ENCODE measurements around the gene UBASH3A. TPM values are rescaled to one million over a fixed set of nuclear protein-coding genes. Genes with fewer than 3 reads are reported as not detected.

UBASH3A gene
- total RNA-seq, 1 experiment from 2014 or later: not detected

DNA sequence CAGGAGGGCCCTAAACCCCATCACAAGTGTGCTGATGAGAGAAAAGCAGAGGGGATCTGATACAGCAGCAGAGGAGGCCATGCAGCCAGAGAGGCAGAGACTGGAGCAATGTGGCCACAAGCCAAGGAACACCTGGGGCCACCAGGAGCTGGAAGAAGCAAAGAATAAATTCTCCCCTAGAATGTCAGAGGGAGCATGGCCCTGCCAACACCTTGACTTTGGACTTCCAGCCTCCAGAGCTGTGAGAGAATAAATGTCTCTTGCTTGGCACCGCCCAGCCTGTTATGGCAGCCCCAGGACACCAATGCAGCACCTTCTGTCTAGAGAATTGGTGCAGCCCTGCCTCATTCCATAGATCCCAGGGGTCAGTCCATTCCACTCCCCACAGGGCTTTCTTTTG is 25.3 kb downstream of the UBASH3A start:
- no peak overlapping the region for H3K4me3 Mint-ChIP-seq (ENCODE audit: low read depth, unreplicated experiment)
- H3K9me3 Mint-ChIP-seq (ENCODE audit: low read depth, unreplicated experiment): no peaks in the 10 kb centered on the region
- BruUV-seq (replicated peaks): no TSS peak
- H3K36me3 Mint-ChIP-seq (ENCODE audit: insufficient read depth, unreplicated experiment): no peaks in the 10 kb centered on the region
- TF ChIP-seq, protein P1, sequence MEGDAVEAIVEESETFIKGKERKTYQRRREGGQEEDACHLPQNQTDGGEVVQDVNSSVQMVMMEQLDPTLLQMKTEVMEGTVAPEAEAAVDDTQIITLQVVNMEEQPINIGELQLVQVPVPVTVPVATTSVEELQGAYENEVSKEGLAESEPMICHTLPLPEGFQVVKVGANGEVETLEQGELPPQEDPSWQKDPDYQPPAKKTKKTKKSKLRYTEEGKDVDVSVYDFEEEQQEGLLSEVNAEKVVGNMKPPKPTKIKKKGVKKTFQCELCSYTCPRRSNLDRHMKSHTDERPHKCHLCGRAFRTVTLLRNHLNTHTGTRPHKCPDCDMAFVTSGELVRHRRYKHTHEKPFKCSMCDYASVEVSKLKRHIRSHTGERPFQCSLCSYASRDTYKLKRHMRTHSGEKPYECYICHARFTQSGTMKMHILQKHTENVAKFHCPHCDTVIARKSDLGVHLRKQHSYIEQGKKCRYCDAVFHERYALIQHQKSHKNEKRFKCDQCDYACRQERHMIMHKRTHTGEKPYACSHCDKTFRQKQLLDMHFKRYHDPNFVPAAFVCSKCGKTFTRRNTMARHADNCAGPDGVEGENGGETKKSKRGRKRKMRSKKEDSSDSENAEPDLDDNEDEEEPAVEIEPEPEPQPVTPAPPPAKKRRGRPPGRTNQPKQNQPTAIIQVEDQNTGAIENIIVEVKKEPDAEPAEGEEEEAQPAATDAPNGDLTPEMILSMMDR (IDR thresholded peaks at IDR 0.05; ENCODE audit: unreplicated experiment): no peak
- peaks cover 17% of the 10 kb centered on the region for H3K27me3 Mint-ChIP-seq (ENCODE audit: unreplicated experiment)
- peaks cover 8% of the 10 kb centered on the region for H3K4me1 Mint-ChIP-seq (ENCODE audit: low read depth, unreplicated experiment)
- CTCF ChIA-PET: no interaction called here
- intact Hi-C loops (cut with micrococcal nuclease; ENCODE audit: unreplicated experiment): no loop called here
- H3K27ac Mint-ChIP-seq (ENCODE audit: unreplicated experiment): no peak overlapping the region
- DNase-seq: no peak

DNA sequence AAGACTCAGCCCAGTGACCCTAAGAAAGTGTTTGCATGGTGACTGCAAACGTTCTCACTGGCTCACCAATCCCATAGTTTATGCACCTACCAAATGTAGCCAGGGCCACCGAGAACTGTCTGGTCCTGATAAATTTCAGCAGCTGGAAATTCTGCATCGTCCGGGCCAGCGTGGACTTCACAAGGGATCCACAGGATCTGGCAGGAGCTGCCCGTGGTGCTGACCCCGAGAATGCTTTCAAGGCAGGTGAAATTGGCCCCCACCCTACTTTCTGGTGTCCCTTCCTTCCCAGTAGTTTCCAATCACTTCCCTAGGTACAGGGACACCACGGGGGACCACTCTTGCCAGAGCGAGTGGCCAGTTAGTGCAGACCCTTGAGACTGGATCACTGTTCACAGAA is 26.2 kb downstream of the UBASH3A start:
- CTCF ChIA-PET: no interaction called here
- TF ChIP-seq, protein P1 (IDR thresholded peaks at IDR 0.05; ENCODE audit: unreplicated experiment): no peak
- no peak overlapping the region for H3K27ac Mint-ChIP-seq (ENCODE audit: unreplicated experiment)
- H3K36me3 Mint-ChIP-seq (ENCODE audit: insufficient read depth, unreplicated experiment): no peaks in the 10 kb centered on the region
- no peak for DNase-seq
- peaks cover 15% of the 10 kb centered on the region for H3K27me3 Mint-ChIP-seq (ENCODE audit: unreplicated experiment)
- intact Hi-C loops (cut with micrococcal nuclease; ENCODE audit: unreplicated experiment): loop anchor here (10.0 kb wide), 1 partner anchor 45 kb away; no protein-coding TSS in a partner anchor
- H3K4me3 Mint-ChIP-seq (ENCODE audit: low read depth, unreplicated experiment): no peak overlapping the region
- H3K4me1 Mint-ChIP-seq (ENCODE audit: low read depth, unreplicated experiment): peaks cover 16% of the 10 kb centered on the region
- H3K9me3 Mint-ChIP-seq (ENCODE audit: low read depth, unreplicated experiment): no peaks in the 10 kb centered on the region
- no TSS peak for BruUV-seq (replicated peaks)

DNA sequence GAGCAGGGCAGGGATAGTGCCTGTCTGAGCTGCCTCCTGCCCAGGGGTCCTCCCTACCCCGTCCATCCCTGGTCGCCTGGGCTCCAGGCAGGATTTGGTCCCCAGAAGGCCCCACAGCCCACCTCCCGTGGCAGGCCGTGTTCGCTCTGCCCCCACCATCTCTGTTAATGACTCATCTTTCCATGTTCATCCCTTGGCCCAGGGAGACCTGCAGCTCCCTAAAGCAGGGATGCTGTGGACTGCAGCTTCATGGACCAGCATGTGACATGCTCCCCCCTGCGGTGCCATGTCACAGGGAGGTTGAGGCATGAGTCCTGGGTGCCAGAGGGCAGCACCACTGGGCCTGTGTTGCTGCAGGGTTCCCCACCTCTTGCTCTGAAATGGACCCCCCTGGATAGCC is 26.8 kb downstream of the UBASH3A start:
- no peaks in the 10 kb centered on the region for H3K9me3 Mint-ChIP-seq (ENCODE audit: low read depth, unreplicated experiment)
- BruUV-seq (replicated peaks): no TSS peak
- intact Hi-C loops (cut with micrococcal nuclease; ENCODE audit: unreplicated experiment): loop anchor here (10.0 kb wide), 1 partner anchor 46 kb away; no protein-coding TSS in a partner anchor
- H3K4me1 Mint-ChIP-seq (ENCODE audit: low read depth, unreplicated experiment): peaks cover 22% of the 10 kb centered on the region
- no peaks in the 10 kb centered on the region for H3K36me3 Mint-ChIP-seq (ENCODE audit: insufficient read depth, unreplicated experiment)
- H3K27me3 Mint-ChIP-seq (ENCODE audit: unreplicated experiment): peaks cover 9% of the 10 kb centered on the region
- CTCF ChIA-PET: no interaction called here
- H3K4me3 Mint-ChIP-seq (ENCODE audit: low read depth, unreplicated experiment): no peak overlapping the region
- TF ChIP-seq, protein P1 (IDR thresholded peaks at IDR 0.05; ENCODE audit: unreplicated experiment): no peak
- H3K27ac Mint-ChIP-seq (ENCODE audit: unreplicated experiment): no peak overlapping the region
- no peak for DNase-seq

DNA sequence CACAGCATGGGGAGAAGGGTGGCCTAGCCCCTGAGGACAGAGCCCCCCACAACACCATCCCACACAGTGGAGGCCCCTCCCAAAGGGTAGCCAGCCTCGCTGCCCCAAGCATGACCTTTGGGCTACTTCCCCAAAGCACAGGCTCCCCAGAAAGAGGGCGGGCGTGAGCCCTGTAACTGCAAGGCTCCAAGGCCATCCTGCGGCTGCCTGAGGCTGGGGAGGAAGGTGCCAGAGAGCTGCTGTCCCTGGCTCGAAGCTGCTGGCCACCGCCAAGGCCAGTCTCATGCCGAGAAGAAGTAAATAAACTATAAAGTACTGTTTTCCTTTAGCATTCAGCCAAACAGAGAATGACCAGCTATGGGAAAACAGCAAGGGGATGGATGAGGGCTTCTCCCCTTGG is 27.5 kb downstream of the UBASH3A start:
- DNase-seq: no peak
- Mint-ChIP-seq H3K27me3 (ENCODE audit: unreplicated experiment) (peaks cover 2% of the 10 kb centered on the region), H3K9me3 (ENCODE audit: low read depth, unreplicated experiment) (no peaks in the 10 kb centered on the region), H3K36me3 (ENCODE audit: insufficient read depth, unreplicated experiment) (no peaks in the 10 kb centered on the region), H3K27ac (ENCODE audit: unreplicated experiment) (no peak overlapping the region), H3K4me3 (ENCODE audit: low read depth, unreplicated experiment) (no peak overlapping the region), H3K4me1 (ENCODE audit: low read depth, unreplicated experiment) (peaks cover 22% of the 10 kb centered on the region)
- BruUV-seq (replicated peaks): no TSS peak
- CTCF ChIA-PET: no interaction called here
- TF ChIP-seq, protein P1 (IDR thresholded peaks at IDR 0.05; ENCODE audit: unreplicated experiment): no peak
- intact Hi-C loops (cut with micrococcal nuclease; ENCODE audit: unreplicated experiment): loop anchor here (10.0 kb wide), 1 partner anchor 46 kb away; no protein-coding TSS in a partner anchor
